ENCODE results near the gene ANXA6. TPM values are rescaled to one million over a fixed set of nuclear protein-coding genes. Genes with fewer than 3 reads are reported as not detected.
"Not testable (repeated sequence)": the region's sequence is repeated elsewhere in the genome, so short reads cannot be mapped to it uniquely, and the experiment has no call there.

Gene ANXA6
- total RNA-seq = 100 to 1,000 TPM; 518 to 538 TPM

GRCh38 chr5:151157426-151158286 is at the start of gene ANXA6:
ANXA6 (minus strand) TSS chr5:151157779; CDS start chr5:151147901, 9,878 bp downstream.
- Mint-ChIP-seq H3K4me1 (peaks cover 44% of the 10 kb centered on the region), H3K4me3 (peak within 1 kb of the TSS; percentile 97), H3K9me3 (no peaks in the 10 kb centered on the region), H3K27me3 (peaks cover 2% of the 10 kb centered on the region), H3K36me3 (peaks cover 18% of the 10 kb centered on the region), H3K27ac (peak within 1 kb of the TSS; percentile 95)
- ATAC-seq (ENCODE audit: low read depth) = peak; percentile 66
- POLR2A ChIA-PET = interaction anchor here (0.6 to 3.2 kb wide), 12 partner anchors 13 to 456 kb away, joined by 3 to 29 read pairs (median 4); partner anchors contain the start of genes CCDC69 and IRGM
- DNase-seq = peak; percentile 80

- peaks cover 32% of the 10 kb centered on the region for H3K4me1 Mint-ChIP-seq
- H3K9me3 Mint-ChIP-seq = no peaks in the 10 kb centered on the region
- H3K36me3 Mint-ChIP-seq = peaks cover 25% of the 10 kb centered on the region
- POLR2A ChIA-PET = no interaction called here
- DNase-seq (no peak), ATAC-seq (ENCODE audit: low read depth) (no peak)
- no peak overlapping the region for H3K4me3 Mint-ChIP-seq
- no peak overlapping the region for H3K27ac Mint-ChIP-seq
- no peaks in the 10 kb centered on the region for H3K27me3 Mint-ChIP-seq
Measured at GRCh38 chr5:151205411-151205810, 47.8 kb upstream of the ANXA6 start.

DNA sequence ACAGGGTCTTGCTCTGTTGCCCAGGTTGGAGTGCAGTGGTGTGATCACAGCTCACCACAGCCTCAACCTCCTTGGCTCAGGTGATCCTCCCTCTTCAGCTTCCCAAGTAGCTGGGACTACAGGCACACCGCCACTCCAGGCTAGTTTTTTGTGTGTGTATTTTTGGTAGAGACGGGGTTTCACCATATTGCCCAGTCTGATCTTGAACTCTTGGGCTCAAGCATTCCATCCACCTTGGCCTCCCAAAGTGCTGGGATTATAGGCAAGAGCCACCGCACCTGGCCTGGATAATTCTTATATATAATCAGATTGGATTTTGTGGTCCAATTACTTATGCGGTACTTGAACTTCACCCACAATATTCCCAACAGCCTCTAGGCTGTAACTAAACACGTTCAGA is 46.5 kb upstream of the ANXA6 start:
- no peak for DNase-seq
- Mint-ChIP-seq H3K4me3 (no peak overlapping the region), H3K4me1 (peaks cover 26% of the 10 kb centered on the region), H3K9me3 (no peaks in the 10 kb centered on the region), H3K36me3 (peaks cover 29% of the 10 kb centered on the region), H3K27ac (no peak overlapping the region), H3K27me3 (no peaks in the 10 kb centered on the region)
- no peak for ATAC-seq (ENCODE audit: low read depth)
- POLR2A ChIA-PET = interaction anchor here (1.0 kb wide), 1 partner anchor 9 kb away, joined by 4 read pairs; no protein-coding TSS in a partner anchor

- Mint-ChIP-seq H3K4me1 (peaks cover 17% of the 10 kb centered on the region), H3K9me3 (no peaks in the 10 kb centered on the region), H3K36me3 (peaks cover 32% of the 10 kb centered on the region), H3K27ac (peak overlapping the region; percentile 21), H3K27me3 (no peaks in the 10 kb centered on the region), H3K4me3 (peak overlapping the region; percentile 35)
- ATAC-seq (ENCODE audit: low read depth) (peak; percentile 81), DNase-seq (no peak)
- POLR2A ChIA-PET = interaction anchor here (1.0 kb wide), 1 partner anchor 12 kb away, joined by 3 read pairs; no protein-coding TSS in a partner anchor
Measured at GRCh38 chr5:151202381-151203139, 45.0 kb upstream of the ANXA6 start.

DNA sequence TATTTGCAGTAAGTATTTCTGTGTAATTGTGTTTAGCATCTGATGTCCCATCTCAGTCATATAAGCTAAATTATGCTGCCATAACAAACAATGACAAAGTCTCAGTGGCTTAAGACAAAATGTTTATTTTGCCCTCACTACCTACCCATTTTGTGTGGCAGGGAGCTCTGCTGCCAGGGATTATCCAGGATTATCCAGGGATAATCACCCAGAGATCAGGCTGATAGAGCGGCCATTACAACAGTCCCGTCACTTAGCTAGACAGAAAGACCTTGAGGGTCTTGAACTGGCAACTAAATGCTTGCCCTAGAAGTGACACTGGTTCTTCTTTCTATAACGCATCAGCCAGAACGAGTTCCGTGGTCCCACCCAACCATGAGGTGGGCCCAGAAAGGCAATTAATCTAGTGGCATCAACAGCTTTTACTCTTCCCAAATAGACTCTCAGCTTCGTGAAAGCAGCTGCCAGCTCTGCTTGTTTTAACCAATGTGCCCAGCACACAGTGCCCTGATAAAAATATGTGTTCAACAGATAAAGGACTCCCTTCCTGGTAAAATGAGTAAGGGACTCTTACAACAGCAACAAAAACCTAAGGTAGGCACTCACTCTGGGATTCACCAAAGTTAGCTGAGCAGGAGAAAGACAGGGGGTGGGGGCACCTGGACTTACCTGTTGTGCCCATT is 43.5 kb upstream of the ANXA6 start:
- no peak for ATAC-seq (ENCODE audit: low read depth)
- Mint-ChIP-seq H3K27ac (peak overlapping the region; percentile 8), H3K4me1 (peaks cover 24% of the 10 kb centered on the region), H3K27me3 (no peaks in the 10 kb centered on the region), H3K9me3 (no peaks in the 10 kb centered on the region), H3K4me3 (no peak overlapping the region), H3K36me3 (peaks cover 40% of the 10 kb centered on the region)
- no peak for DNase-seq
- POLR2A ChIA-PET = interaction anchor here (1.0 kb wide), 1 partner anchor 11 kb away, joined by 6 read pairs; no protein-coding TSS in a partner anchor

DNA sequence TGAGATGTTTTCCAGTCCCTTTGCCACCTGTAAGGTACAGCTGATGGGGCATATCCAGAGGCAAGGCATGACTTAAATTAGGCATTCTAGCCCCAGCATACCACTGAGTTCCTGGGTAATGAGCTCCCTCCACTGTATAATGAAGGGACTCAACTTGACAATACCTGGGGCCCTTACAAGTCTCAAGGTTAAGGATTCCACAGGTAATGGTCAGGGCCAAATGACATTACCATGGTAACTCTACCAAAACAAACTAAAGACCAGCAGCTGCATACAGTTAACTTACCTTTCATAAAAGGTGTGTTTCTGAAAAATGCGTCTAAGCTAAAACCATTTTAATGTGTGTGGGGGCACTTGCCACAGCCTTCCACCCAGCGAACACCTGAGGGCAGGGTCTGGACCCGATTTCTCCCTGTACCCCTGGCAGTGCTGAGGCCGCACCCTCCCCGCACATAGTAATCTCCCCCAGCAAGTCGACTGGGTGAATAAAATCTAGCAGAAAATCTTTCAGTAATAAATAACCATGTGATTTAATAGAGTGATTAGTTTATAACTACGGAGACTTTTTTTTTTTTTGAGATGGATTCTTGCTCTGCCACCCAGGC is 42.1 kb upstream of the ANXA6 start:
- no peak overlapping the region for H3K4me3 Mint-ChIP-seq
- H3K27me3 Mint-ChIP-seq = no peaks in the 10 kb centered on the region
- ATAC-seq (ENCODE audit: low read depth) (no peak), DNase-seq (no peak)
- H3K36me3 Mint-ChIP-seq = peaks cover 47% of the 10 kb centered on the region
- peak overlapping the region; percentile 42 for H3K27ac Mint-ChIP-seq
- H3K9me3 Mint-ChIP-seq = no peaks in the 10 kb centered on the region
- POLR2A ChIA-PET = no interaction called here
- H3K4me1 Mint-ChIP-seq = peaks cover 27% of the 10 kb centered on the region

DNA sequence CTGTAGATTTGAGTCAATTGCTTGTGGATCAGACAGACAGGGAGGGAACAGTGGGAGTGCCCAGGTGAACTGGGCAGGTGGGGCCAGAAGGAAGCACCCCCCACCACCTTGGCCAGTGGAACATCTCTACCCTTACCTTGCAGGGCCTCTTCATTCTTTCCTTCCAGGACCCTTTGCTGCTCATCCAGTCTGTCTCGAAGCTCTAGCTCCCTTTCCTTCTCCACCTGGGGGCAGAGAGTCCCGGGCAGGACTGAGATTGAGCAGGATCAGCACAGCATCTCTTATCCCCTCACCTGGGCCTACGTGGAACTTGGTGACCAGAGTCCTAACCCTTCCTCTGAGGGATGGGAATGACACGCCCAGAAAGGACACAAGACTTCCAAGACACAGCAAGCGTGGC is 41.3 kb upstream of the ANXA6 start:
- Mint-ChIP-seq H3K4me3 (no peak overlapping the region), H3K27ac (peak overlapping the region; percentile 48), H3K27me3 (no peaks in the 10 kb centered on the region), H3K4me1 (peaks cover 27% of the 10 kb centered on the region), H3K36me3 (peaks cover 52% of the 10 kb centered on the region), H3K9me3 (peaks cover 2% of the 10 kb centered on the region)
- POLR2A ChIA-PET = interaction anchor here (1.4 kb wide), 1 partner anchor 15 kb away, joined by 3 read pairs; no protein-coding TSS in a partner anchor
- DNase-seq = no peak
- ATAC-seq (ENCODE audit: low read depth) = no peak

DNA sequence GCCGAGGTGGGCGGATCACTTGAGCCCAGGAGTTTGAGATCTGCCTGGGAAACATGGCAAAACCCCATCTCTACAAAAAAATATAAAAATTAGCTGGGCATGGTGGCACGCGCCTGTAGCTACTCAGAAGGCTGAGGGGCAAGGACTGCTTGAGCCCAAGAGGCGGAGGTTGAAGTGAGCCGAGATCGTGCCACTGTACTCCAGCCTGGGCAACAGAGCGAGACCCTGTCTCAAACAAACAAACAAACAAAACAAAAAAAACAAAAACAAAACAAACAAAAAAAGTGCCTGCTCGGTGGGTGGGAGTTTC is 39.7 kb upstream of the ANXA6 start:
- not testable (repeated sequence) for DNase-seq; H3K27me3 Mint-ChIP-seq; H3K4me3 Mint-ChIP-seq; H3K27ac Mint-ChIP-seq; ATAC-seq (ENCODE audit: low read depth); H3K9me3 Mint-ChIP-seq
- peaks cover 54% of the 10 kb centered on the region for H3K36me3 Mint-ChIP-seq
- POLR2A ChIA-PET = interaction anchor here (0.6 kb wide), 1 partner anchor 14 kb away, joined by 3 read pairs; no protein-coding TSS in a partner anchor
- peaks cover 17% of the 10 kb centered on the region for H3K4me1 Mint-ChIP-seq

- Mint-ChIP-seq H3K9me3 (peaks cover 10% of the 10 kb centered on the region), H3K4me3 (no peak overlapping the region), H3K27me3 (no peaks in the 10 kb centered on the region), H3K4me1 (peaks cover 17% of the 10 kb centered on the region), H3K27ac (no peak overlapping the region), H3K36me3 (peaks cover 60% of the 10 kb centered on the region)
- POLR2A ChIA-PET = interaction anchor here (0.6 kb wide), 1 partner anchor 14 kb away, joined by 3 read pairs; no protein-coding TSS in a partner anchor
- DNase-seq = no peak
- peak; percentile 47 for ATAC-seq (ENCODE audit: low read depth)
Measured at GRCh38 chr5:151196556-151197290, 39.1 kb upstream of the ANXA6 start.

- no peak for DNase-seq
- H3K36me3 Mint-ChIP-seq = peaks cover 68% of the 10 kb centered on the region
- H3K9me3 Mint-ChIP-seq = peaks cover 16% of the 10 kb centered on the region
- no peak overlapping the region for H3K4me3 Mint-ChIP-seq
- POLR2A ChIA-PET = interaction anchor here (0.7 kb wide), 1 partner anchor 55 kb away, joined by 4 read pairs; no protein-coding TSS in a partner anchor
- no peaks in the 10 kb centered on the region for H3K27me3 Mint-ChIP-seq
- no peak for ATAC-seq (ENCODE audit: low read depth)
- H3K4me1 Mint-ChIP-seq = peaks cover 23% of the 10 kb centered on the region
- peak overlapping the region; percentile 59 for H3K27ac Mint-ChIP-seq
Measured at GRCh38 chr5:151195622-151196021, 38.0 kb upstream of the ANXA6 start.

DNA sequence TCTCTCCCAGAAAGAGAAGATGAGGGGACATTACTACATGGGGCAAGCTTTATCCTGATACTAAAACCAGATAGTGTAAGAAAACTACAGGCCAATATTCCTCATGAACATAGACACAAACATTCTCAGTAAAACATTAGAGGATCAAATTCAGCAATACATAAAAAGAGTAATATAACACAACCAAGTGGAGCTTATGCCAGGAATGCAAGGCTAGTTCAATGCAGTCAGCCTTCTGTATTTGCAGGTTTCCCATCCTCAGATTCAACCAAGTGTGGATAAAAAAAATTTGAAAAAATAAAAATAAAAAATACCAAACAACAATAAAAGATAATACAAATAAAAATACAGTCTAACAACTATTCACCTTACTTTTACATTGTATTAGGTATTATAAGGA is 35.0 kb upstream of the ANXA6 start:
- Mint-ChIP-seq H3K27ac (no peak overlapping the region), H3K4me3 (no peak overlapping the region), H3K9me3 (peaks cover 31% of the 10 kb centered on the region), H3K4me1 (peaks cover 22% of the 10 kb centered on the region), H3K36me3 (peaks cover 81% of the 10 kb centered on the region), H3K27me3 (no peaks in the 10 kb centered on the region)
- DNase-seq (no peak), ATAC-seq (ENCODE audit: low read depth) (no peak)
- POLR2A ChIA-PET = interaction anchor here (0.8 to 1.2 kb wide), 2 partner anchors 20 to 21 kb away, joined by 3 to 4 read pairs; no protein-coding TSS in a partner anchor

- peaks cover 83% of the 10 kb centered on the region for H3K36me3 Mint-ChIP-seq
- POLR2A ChIA-PET = interaction anchor here (0.7 to 1.2 kb wide), 3 partner anchors 20 to 22 kb away, joined by 3 to 4 read pairs (median 3); no protein-coding TSS in a partner anchor
- no peak overlapping the region for H3K27ac Mint-ChIP-seq
- no peak overlapping the region for H3K4me3 Mint-ChIP-seq
- peaks cover 20% of the 10 kb centered on the region for H3K4me1 Mint-ChIP-seq
- H3K9me3 Mint-ChIP-seq = peaks cover 31% of the 10 kb centered on the region
- H3K27me3 Mint-ChIP-seq = no peaks in the 10 kb centered on the region
- no peak for ATAC-seq (ENCODE audit: low read depth)
- DNase-seq = no peak
Measured at GRCh38 chr5:151191661-151192060, 34.1 kb upstream of the ANXA6 start.
